Measurements from ENCODE around the gene RTN4RL1.

RTN4RL1 gene

DNA sequence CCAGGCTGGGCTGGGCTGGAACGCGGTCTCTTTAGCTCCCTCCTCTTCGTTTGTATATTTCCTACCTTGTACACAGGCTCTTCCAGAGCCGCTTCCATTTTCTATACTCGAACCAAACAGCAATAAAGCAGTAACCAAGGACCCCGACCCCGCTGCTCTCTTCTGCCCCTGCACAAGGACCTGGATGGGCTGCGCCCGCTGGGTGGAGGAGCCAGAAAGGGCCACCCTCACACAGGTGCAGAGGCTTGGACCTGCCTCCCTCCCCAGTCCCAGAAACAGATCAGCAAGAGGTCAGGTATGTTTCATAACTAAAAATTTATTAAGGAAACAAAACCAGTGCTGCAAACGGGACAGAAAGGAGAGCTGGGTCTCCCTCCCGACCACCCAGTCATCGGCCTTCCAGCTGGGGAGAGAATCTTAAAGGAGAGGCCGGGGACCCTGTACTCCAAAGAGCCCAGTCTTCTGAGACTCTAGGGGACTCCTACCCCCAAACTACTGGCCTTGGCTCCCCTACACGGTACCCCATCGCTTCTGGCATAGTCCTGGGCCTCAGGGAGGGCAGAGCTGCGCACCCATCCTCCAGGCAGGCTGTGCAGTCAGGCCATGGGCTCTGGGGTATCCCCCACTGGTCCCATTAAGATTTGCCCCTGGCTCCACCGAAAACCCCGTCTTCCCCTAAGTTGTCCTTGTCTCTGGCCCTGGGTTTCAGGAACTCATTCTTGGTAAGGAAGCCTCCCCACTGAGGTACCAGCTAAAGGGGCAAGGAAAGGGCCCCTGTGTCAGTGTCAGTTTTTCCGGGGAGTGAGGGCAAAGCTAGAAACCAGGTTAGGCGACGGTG lies 34.6 kb upstream of the RTN4RL1 start:
- DNase-seq (ENCODE audit: low read depth in 3 of 3), result no peak

DNA sequence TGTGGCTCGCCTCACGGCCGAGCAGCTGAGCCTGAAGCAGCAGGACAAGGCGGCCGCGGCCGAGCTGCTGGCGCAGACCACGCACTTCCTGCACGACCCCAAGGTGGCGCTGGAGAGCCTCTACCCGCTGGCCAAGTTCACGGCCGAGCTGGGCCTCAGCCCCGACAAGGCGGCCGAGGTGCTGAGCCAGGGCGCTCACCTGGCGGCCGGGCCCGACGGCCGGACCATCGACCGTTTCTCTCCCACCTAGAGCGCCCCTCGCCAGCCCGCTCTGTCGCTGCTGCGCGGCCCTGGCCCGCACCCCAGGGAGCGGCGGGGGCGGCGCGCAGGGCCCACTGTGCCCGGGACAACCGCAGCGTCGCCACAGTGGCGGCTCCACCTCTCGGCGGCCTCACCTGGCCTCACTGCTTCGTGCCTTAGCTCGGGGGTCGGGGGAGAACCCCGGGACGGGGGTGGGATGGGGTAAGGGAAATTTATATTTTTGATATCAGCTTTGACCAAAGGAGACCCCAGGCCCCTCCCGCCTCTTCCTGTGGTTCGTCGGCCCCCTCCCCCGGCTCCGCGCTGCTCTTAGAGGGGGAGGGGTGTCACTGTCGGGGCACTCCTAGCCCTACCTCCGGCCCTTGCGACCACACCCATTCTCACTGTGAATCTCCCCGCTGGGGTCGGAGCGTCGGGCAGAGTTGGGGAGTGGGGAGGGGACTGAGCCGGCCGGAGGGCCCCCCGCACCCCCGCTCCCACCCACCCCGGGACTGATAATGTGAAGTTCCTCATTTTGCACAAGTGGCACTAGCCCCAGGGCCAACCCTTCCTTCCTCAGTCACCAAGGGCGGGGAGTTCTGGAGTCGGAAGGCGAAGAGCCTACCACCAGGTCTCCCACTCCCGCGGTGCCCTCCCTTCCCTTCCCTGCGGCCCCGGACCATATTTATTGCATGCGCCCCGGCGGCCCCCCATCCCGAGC lies 33.7 kb upstream of the RTN4RL1 start:
- DNase-seq (ENCODE audit: low read depth in 3 of 3), result peak in 1 of 3 experiments; percentile 53

DNA sequence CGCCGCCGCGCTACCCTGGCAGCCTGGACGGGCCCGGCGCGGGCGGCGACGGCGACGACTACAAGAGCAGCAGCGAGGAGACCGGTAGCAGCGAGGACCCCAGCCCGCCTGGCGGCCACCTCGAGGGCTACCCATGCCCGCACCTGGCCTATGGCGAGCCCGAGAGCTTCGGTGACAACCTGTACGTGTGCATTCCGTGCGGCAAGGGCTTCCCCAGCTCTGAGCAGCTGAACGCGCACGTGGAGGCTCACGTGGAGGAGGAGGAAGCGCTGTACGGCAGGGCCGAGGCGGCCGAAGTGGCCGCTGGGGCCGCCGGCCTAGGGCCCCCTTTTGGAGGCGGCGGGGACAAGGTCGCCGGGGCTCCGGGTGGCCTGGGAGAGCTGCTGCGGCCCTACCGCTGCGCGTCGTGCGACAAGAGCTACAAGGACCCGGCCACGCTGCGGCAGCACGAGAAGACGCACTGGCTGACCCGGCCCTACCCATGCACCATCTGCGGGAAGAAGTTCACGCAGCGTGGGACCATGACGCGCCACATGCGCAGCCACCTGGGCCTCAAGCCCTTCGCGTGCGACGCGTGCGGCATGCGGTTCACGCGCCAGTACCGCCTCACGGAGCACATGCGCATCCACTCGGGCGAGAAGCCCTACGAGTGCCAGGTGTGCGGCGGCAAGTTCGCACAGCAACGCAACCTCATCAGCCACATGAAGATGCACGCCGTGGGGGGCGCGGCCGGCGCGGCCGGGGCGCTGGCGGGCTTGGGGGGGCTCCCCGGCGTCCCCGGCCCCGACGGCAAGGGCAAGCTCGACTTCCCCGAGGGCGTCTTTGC lies 32.8 kb upstream of the RTN4RL1 start:
- no peak for DNase-seq (ENCODE audit: low read depth in 3 of 3)

DNA sequence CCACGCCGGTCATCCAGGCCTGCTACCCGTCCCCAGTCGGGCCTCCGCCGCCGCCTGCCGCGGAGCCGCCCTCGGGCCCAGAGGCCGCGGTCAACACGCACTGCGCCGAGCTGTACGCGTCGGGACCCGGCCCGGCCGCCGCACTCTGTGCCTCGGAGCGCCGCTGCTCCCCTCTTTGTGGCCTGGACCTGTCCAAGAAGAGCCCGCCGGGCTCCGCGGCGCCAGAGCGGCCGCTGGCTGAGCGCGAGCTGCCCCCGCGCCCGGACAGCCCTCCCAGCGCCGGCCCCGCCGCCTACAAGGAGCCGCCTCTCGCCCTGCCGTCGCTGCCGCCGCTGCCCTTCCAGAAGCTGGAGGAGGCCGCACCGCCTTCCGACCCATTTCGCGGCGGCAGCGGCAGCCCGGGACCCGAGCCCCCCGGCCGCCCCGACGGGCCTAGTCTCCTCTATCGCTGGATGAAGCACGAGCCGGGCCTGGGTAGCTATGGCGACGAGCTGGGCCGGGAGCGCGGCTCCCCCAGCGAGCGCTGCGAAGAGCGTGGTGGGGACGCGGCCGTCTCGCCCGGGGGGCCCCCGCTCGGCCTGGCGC lies 32.1 kb upstream of the RTN4RL1 start:
- no peak for DNase-seq (ENCODE audit: low read depth in 3 of 3)

DNA sequence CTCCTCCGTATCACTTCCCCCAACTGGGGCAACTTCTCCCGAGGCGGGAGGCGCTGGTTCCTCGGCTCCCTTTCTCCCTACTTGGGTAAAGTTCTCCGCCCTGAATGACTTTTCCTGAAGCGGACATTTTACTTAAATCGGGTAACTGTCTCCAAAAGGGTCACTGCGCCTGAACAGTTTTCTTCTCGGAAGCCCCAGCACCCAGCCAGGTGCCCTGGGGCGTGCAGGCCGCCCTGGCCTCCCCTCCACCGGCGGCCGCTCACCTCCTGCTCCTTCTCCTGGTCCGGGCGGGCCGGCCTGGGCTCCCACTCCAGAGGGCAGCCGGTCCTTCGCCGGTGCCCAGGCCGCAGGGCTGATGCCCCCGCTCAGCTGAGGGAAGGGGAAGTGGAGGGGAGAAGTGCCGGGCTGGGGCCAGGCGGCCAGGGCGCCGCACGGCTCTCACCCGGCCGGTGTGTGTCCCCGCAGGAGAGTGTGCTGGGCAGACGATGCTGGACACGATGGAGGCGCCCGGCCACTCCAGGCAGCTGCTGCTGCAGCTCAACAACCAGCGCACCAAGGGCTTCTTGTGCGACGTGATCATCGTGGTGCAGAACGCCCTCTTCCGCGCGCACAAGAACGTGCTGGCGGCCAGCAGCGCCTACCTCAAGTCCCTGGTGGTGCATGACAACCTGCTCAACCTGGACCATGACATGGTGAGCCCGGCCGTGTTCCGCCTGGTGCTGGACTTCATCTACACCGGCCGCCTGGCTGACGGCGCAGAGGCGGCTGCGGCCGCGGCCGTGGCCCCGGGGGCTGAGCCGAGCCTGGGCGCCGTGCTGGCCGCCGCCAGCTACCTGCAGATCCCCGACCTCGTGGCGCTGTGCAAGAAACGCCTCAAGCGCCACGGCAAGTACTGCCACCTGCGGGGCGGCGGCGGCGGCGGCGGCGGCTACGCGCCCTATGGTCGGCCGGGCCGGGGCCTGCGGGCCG lies 31.4 kb upstream of the RTN4RL1 start:
- peak in 1 of 3 experiments; percentile 33 for DNase-seq (ENCODE audit: low read depth in 3 of 3)

DNA sequence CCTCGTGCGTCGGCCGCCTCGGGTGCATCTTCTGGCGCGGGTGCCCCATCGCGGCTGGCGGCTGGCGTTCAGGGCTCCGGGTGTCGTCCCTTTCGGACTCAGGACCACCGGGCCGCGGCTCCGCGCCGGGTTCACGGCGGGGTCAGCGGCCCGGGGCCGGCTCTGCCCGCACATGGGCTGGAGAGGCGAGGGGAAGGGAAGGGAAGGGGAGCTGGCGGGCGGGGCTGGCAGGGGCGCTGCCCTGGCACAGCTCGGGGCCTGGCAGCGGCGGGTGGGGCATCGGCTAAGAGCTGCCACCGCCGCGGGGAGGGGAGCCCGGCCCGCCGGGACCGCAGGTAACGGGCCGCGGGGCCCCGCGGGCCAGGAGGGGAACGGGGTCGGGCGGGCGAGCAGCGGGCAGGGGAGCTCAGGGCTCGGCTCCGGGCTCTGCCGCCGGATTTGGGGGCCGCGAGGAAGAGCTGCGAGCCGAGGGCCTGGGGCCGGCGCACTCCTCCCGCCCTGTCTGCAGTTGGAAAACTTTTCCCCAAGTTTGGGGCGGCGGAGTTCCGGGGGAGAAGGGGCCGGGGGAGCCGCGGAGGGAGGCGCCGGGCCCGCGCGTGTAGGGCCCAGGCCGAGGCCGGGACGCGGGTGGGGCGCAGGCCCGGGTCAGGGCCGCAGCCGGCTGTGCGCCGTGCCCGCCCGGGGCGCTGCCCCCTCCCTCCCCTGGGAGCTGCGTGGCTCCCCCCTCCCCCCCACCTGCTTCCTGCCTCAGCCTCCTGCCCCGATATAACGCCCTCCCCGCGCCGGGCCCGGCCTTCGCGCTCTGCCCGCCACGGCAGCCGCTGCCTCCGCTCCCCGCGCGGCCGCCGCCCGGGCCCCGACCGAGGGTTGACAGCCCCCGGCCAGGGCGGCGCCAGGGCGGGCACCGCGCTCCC lies 30.4 kb upstream of the RTN4RL1 start:
- peak in 1 of 3 experiments; percentile 32 for DNase-seq (ENCODE audit: low read depth in 3 of 3)

DNA sequence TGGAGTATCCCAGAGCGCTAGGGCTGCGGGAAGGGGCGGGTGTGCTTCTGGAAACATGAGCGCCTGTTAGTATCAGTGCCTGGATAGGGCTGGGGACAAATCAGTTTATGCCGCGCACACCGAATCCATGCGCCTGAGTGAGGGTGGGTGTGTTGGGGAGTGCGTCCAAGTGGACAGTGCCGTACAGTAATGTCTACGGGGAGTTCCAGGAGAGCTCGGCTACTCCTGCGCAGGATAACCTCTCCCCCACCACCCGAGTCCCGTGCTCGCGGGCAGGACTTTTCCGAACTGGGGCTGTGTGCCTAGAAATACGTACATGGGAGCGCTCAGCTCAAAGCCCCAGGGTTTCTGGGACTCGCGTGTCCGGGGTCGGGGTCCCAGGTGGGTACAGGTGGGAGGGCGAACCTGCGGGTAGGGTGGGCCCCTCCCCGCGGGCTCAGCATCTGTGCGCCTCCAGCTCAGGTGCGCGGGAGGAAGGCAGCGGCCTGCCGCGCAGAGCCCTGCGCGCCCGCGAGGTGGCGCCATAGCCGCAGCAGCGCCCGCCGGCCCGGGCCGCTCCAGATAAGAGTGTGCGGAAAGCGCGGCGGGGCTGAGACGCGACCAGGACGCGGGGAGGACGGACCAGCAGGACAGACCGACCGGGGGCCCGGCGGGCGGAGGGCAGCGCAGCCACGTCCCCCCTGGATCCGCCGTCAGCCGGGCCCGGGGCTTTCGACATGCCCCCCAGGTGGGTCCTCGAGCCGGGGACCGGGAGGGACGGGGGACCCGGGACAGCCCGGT lies 29.6 kb upstream of the RTN4RL1 start, which contains the start of gene HIC1:
Gene HIC1 (plus strand): TSS at position 592 of the 780 bp plus-strand sequence. CDS start 1,588 bp downstream, outside the sequence.
- peak; percentile 57 to 71 (median 71) for DNase-seq (ENCODE audit: low read depth in 3 of 3)

DNA sequence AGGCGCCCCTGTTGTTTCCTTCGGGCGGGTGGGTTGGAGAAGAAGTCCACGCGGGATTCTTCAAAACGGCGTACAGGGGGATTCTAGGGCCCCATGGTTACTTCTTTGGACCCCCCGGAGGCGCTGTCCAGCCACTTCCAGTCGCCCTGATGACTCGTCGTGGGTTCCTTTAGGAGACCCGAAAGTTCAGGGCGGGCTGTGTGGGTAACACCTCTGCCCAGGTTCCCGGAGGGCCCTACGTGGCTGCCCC lies 29.1 kb upstream of the RTN4RL1 start:
- peak in 1 of 3 experiments; percentile 29 for DNase-seq (ENCODE audit: low read depth in 3 of 3)

DNA sequence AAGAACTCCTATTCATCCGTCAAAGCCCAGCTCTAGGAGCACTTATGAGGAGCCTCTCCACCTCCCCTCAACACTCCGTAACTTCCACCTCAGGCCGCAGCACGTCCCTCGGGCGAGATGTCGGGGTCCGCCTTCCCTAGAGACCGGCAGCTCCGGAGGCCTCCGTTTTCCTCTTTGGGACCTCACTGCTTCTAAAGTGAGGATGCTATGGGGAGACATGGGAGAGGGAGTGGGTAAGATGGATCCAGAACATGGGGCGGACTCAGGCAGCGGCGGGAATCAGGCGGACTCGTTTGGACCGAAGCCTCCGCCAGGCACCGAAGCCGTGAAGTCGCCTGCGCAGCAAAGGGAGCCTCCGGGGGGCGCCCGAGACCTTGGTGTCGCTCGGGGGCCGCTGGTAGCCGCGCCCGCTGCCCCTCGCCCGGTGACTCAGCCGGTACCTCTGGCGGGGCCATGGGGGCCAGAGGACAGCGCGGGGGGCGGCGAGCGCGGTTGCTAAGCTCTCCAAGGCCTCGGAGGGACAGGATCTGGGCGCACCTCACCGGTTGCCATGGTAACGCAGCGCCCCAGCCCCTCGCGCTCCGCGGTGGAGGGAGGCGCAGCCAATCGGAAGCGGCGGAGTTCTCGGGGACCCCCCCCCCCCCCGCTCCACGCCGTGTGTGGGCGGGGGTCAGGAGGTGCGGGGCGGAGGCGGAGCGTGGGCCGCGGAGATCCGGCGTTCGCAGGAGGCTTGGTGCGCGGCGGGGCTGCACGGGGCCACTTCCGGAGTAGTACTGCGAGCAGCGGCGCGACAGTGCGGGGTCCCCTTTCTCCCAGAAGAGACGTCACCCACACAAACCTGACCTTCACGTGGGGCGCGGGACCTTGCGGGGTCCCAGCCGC lies 28.5 kb upstream of the RTN4RL1 start:
- DNase-seq (ENCODE audit: low read depth in 3 of 3), result peak; percentile 62 to 66 (median 63)

DNA sequence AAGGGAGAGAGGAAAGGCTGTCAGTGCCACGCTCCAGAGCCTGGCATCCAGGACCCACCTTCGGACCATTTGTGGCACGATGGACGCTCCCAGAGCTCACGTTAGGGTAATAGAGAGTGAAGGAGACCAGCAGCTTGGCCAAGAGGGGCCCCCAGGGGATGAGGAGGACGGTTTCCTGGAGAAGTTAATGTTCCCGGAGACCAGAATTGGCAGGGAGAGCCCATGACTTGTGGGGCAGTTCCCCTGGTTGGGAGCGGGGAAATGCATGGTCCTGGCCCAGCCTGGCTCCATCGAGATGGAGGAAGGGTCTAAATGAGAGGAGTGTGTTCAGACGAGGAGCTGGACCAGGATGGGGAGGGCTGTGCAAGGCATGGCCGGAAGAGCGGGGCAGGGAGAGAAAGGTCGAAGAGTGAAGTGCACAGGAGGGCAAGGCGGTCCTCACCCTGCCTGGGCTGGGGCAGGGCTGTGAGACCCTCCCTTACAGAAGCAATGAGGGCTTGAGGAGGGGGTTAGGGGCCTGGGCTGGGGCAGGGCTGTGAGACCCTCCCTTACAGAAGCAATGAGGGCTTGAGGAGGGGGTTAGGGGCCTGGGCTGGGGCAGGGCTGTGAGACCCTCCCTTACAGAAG lies 26.9 kb upstream of the RTN4RL1 start:
- no peak for DNase-seq (ENCODE audit: low read depth in 3 of 3)

DNA sequence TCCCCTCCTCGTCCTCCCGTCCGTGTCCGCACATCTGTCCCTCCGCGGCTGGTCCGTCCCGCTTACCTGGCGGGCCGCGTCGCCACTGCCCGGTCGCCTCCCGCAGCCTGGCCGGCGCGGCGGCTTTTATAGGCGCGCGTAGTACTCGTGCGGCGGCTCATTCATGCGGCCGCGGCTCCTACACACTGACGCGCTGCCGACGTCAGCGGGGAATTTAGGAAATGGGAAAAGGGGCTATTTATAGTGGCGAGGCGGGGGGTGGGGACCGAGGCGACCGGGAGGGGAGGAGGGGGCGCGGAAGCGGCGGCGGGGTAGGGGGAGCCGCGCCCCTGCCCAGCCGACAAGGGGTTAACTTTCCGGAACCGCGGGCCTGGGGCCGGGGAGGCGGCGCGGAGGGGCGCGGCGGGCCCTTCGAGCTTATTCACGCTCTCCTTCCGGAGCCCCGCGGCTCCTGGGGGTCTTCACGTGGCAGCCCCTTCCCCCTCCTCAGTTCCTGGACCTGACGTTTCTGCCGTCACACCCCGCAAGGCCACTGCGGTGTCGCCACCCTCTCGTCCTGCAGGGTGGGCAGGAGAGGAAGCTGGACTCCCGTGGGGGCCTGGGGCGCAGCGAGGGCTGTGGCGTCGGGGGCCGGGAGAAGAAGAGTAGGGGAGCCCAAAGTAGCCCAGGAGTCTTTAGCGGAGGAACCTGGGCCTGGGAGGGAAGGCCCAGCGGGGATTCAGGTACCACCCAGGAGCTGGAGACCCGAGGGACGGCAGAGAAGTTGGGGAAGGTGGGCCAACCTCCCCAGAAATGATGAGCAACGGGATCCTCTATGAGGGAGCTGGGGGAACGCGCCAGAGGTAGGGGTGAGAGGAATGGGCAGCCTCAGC lies 26.2 kb upstream of the RTN4RL1 start:
- no peak for DNase-seq (ENCODE audit: low read depth in 3 of 3)

DNA sequence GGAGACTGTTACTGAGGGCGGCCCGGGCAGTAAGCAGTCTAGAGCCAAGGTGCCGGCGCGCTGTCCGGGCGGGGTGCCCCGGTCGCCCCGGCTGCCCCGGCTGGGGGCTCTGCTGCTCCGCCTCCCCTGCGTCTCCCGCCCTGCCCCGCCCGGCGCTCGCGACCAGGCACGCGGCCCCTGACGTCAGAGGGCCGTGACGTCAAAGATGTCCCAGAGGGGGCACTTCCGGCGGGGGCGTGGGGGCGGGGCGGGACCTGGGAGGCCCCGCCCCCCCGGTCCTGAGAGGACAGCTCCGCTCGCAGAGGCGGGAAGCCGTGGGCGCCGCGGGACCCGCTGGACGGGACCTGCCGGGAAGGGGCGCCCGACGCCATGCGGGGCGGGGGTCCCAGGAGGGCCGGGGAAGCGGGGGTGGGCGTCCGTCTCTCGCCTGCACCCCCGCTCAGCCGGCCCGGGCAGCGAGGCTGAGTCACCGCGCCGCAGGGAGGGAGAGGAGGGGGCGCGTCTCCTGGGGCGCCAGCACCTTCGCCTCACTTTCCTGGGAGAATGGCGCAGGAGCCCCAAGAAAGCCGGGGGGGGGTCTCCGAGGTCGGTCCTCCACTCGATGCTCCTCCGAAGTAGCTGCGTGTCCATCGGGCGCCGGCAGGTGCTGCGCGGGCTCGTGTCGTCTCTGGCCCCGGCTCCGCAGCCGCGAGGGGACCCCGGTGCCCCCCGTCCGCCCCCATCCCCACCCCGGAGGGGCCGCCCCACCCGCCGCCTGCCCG lies 25.3 kb upstream of the RTN4RL1 start:
- peak in 2 of 3 experiments; percentile 71 to 72 for DNase-seq (ENCODE audit: low read depth in 3 of 3)

DNA sequence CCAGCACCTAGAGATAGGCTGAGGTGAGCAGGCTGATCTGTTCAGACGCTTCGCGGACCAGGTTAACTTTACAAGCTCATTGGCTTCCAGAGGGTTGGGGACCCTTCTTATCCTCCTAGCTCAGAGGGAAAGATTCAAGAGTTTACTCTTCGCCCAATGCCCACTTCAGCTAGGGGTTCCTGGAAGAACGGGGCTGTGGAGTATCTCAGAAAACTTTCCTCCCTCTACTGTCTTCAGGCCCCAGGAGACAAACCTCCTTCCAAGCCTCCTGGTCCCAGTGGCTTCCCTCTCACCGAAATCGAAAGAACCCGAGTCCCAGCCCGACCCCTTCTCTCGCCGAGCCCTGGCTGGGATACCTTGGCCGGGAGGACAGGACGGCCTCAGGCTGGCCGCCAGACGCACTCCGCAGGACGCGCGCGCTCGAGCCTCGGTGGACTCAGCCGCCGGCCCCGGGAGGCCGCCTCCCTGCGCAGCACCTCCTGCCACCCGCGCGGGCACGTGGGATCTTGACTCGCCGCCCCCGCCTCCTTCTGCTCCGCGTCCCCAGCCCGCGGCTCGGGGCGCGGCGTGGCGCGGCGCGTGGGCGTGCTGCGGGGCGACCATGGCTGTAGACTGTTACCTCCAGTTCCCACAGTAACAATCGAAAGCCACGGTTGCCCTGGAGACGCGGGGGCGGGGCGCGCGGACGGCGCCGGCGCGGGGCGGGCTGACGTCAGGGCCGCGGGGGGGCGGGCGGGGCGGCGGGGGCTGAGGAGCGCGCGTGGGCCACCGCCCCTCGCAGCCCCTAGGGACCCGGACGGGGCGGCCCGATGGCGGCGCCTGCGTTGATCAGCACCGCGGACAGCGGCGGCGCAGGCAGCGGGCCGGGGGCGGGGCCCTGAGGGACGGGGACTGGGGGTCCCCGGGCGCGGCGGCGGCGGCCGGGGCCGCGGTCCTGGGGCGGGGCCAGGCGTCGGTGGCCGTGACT lies 24.5 kb upstream of the RTN4RL1 start:
- DNase-seq (ENCODE audit: low read depth in 3 of 3), result peak; percentile 86 to 93 (median 91)

DNA sequence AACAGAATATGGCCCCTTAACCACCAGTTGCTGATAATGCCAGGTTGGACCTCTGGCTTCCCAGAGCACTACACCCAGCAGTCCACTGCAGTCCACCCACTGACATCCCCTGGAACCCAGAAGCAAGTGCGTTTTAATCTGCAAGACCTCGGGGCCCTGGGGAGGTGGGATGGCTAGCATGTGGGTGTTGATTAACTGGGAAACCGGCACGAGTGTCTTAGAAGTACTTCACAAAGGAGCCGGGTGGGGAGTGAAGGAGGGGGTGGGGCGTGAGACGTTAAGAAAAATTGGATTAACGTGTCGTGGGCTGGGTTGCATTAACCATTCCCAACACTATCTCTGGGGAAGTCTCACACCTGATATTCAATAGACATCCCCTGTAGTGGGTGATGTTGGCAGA lies 23.7 kb upstream of the RTN4RL1 start:
- DNase-seq (ENCODE audit: low read depth in 3 of 3), result no peak

Measured in stimulated activated CD4-positive, alpha-beta T cell treated with anti-CD3 and anti-CD28 coated beads, TNF-alpha, amount 100 ng/mL, for 4 hours (primary cell).